ENCODE data around the gene VWA5A. TPM values are rescaled to one million over a fixed set of nuclear protein-coding genes. Genes with fewer than 3 reads are reported as not detected.
A peak's percentile ranks its signal among the peaks of the same experiment; 100 is the strongest.

Gene VWA5A
- polyA plus RNA-seq, 2 of the 4 experiments (the other 2 are of a cell fraction): 0.18 to 1.5 TPM

DNA sequence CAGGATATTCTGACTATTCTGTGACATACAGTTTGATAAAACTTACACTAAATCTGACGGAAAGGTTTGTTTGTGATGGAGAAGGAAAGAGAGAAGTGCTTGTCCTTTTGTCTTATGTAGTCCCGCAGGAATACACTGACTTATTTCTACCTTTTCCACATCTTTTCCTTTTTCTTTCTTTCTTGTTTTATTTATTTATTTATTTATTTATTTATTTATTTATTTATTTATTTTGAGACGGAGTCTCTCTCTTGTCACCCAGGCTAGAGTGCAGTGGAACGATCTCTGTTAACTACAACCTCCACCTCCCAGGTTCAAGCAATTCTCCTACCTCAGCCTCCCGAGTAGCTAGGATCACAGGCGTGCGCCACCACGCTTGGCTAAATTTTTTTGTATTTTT is 43.1 kb upstream of the VWA5A start:
- FAIRE-seq (no peak), ATAC-seq (no peak), DNase-seq (ENCODE audit: low read depth in 1 of 2, low spot score in 1 of 2) (no peak)
- 65% methylated on average over 8 of the region's 8 CpGs for WGBS (ENCODE audit: missing lambda C conversion rate)
- Histone ChIP-seq H3K9me3 (no peaks in the 10 kb centered on the region), H3K4me2 (no peak overlapping the region), H3K4me1 (no peaks in the 10 kb centered on the region), H3K27ac (no peak overlapping the region), H3K4me3 (no peak overlapping the region)
- ChIA-PET CTCF (interaction anchor here (0.8 to 1.4 kb wide), 13 partner anchors 8 to 514 kb away, joined by 3 to 5 read pairs (median 4); no protein-coding TSS in a partner anchor), POLR2A (interaction anchor here (0.7 kb wide), 1 partner anchor 333 kb away, joined by 3 read pairs; no protein-coding TSS in a partner anchor)
- no peak for TF ChIP-seq GATA3 (IDR thresholded peaks at IDR 0.05; ENCODE audit: borderline replicate concordance)
- no peak for TF ChIP-seq CHD4 (IDR thresholded peaks at IDR 0.05; ENCODE audit: borderline replicate concordance)
- peak; percentile 76 for TF ChIP-seq ZC3H11A (IDR thresholded peaks at IDR 0.05)

DNA sequence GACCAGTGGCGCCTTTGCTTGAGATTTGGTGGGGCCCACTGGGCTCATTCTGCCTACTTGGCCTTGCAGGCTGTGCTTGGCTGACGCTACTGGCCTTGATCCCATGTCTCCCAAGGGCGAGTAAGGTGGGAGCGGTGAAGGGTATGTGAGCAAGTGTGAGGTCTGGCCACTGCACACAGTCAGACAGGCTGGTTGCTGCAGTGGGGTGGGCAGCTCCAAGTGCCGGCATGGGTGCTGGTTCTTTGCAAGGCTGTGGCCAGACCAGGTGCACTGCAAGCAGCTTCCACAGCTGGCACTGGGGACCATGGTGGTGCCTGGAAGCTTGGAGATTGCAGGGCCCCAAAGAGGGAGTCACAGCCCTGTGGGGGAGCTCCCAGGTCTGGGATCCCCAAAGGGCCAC is 40.7 kb upstream of the VWA5A start:
- WGBS (ENCODE audit: missing lambda C conversion rate): 86% methylated on average over 2 of the region's 5 CpGs
- H3K4me3 ChIP-seq: no peak overlapping the region
- H3K27ac ChIP-seq: no peak overlapping the region
- POLR2A ChIA-PET: no interaction called here
- FAIRE-seq (no peak), ATAC-seq (no peak), DNase-seq (ENCODE audit: low read depth in 1 of 2, low spot score in 1 of 2) (no peak)
- TF ChIP-seq FOSL2 (IDR thresholded peaks at IDR 0.05): no peak
- no peak for TF ChIP-seq FOSL2 (CRISPR knock-in tag; IDR thresholded peaks at IDR 0.05)
- no peak for TF ChIP-seq ZFP36 (IDR thresholded peaks at IDR 0.05; ENCODE audit: borderline replicate concordance, partially characterized antibody)
- TF ChIP-seq, protein P1, sequence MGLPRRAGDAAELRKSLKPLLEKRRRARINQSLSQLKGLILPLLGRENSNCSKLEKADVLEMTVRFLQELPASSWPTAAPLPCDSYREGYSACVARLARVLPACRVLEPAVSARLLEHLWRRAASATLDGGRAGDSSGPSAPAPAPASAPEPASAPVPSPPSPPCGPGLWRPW (IDR thresholded peaks at IDR 0.05): no peak
- no peak for TF ChIP-seq HOXB13 (CRISPR knock-in tag; IDR thresholded peaks at IDR 0.05; ENCODE audit: low read depth)
- no peak for TF ChIP-seq EHF (CRISPR knock-in tag; IDR thresholded peaks at IDR 0.05)
- TF ChIP-seq CBX8 (IDR thresholded peaks at IDR 0.05): no peak
- no peak for TF ChIP-seq CEBPB (IDR thresholded peaks at IDR 0.05)
- no peak for TF ChIP-seq NR3C1 (IDR thresholded peaks at IDR 0.05)
- TF ChIP-seq KDM5A (IDR thresholded peaks at IDR 0.05): no peak
- TF ChIP-seq MYC (IDR thresholded peaks at IDR 0.05; ENCODE audit: borderline replicate concordance, low read length): no peak
- TF ChIP-seq TP53 (CRISPR knock-in tag; IDR thresholded peaks at IDR 0.05): no peak
- TF ChIP-seq, protein P2, sequence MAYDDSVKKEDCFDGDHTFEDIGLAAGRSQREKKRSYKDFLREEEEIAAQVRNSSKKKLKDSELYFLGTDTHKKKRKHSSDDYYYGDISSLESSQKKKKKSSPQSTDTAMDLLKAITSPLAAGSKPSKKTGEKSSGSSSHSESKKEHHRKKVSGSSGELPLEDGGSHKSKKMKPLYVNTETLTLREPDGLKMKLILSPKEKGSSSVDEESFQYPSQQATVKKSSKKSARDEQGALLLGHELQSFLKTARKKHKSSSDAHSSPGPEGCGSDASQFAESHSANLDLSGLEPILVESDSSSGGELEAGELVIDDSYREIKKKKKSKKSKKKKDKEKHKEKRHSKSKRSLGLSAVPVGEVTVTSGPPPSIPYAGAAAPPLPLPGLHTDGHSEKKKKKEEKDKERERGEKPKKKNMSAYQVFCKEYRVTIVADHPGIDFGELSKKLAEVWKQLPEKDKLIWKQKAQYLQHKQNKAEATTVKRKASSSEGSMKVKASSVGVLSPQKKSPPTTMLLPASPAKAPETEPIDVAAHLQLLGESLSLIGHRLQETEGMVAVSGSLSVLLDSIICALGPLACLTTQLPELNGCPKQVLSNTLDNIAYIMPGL (CRISPR knock-in tag; IDR thresholded peaks at IDR 0.05; ENCODE audit: borderline replicate concordance): no peak
- no peak for TF ChIP-seq CHD2 (IDR thresholded peaks at IDR 0.05; ENCODE audit: low read length, partially characterized antibody)
- TF ChIP-seq MAZ (IDR thresholded peaks at IDR 0.05; ENCODE audit: borderline replicate concordance, low read depth, low read length): no peak
- TF ChIP-seq, protein P3, sequence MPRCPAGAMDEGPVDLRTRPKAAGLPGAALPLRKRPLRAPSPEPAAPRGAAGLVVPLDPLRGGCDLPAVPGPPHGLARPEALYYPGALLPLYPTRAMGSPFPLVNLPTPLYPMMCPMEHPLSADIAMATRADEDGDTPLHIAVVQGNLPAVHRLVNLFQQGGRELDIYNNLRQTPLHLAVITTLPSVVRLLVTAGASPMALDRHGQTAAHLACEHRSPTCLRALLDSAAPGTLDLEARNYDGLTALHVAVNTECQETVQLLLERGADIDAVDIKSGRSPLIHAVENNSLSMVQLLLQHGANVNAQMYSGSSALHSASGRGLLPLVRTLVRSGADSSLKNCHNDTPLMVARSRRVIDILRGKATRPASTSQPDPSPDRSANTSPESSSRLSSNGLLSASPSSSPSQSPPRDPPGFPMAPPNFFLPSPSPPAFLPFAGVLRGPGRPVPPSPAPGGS (IDR thresholded peaks at IDR 0.05): no peak
- TF ChIP-seq HOXB5 (CRISPR knock-in tag; IDR thresholded peaks at IDR 0.05): no peak
- no peak overlapping the region for H3K4me2 ChIP-seq
- no peaks in the 10 kb centered on the region for H3K9me3 ChIP-seq
- H3K4me1 ChIP-seq: no peaks in the 10 kb centered on the region
- CTCF ChIA-PET: interaction anchor here (1.5 kb wide), 1 partner anchor 120 kb away, joined by 5 read pairs; no protein-coding TSS in a partner anchor

DNA sequence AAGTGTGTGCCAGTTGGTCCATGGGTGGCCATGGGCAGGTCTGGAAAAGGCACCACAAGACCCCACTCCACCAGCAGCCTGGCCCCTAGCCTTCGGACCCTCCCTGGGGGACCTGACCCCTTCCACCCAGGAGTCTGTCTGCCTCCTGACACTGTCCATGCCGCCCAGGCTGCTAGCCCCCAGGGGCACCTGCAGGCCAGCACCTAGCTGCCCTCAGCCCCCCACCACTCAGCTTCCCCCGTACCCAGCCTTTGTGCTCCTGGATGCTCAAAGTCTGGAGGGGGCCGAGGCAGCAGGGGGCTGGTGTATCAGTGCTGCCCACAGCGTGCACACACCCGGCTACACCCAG is 39.8 kb upstream of the VWA5A start:
- no peaks in the 10 kb centered on the region for H3K9me3 ChIP-seq
- H3K4me2 ChIP-seq: peak overlapping the region; percentile 79
- TF ChIP-seq, protein P4, sequence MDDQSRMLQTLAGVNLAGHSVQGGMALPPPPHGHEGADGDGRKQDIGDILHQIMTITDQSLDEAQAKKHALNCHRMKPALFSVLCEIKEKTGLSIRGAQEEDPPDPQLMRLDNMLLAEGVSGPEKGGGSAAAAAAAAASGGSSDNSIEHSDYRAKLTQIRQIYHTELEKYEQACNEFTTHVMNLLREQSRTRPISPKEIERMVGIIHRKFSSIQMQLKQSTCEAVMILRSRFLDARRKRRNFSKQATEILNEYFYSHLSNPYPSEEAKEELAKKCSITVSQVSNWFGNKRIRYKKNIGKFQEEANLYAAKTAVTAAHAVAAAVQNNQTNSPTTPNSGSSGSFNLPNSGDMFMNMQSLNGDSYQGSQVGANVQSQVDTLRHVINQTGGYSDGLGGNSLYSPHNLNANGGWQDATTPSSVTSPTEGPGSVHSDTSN (IDR thresholded peaks at IDR 0.05): no peak
- TF ChIP-seq JUN (IDR thresholded peaks at IDR 0.05) (no peak), HOXB13 (CRISPR knock-in tag; IDR thresholded peaks at IDR 0.05; ENCODE audit: low read depth) (no peak), MAFK (IDR thresholded peaks at IDR 0.05; ENCODE audit: partially characterized antibody) (no peak), NR3C1 (IDR thresholded peaks at IDR 0.05) (no peak), CHD4 (IDR thresholded peaks at IDR 0.05; ENCODE audit: borderline replicate concordance) (no peak), TFCP2L1 (CRISPR knock-in tag; IDR thresholded peaks at IDR 0.05) (no peak), ZFP36 (IDR thresholded peaks at IDR 0.05; ENCODE audit: borderline replicate concordance, partially characterized antibody) (no peak), KDM5A (IDR thresholded peaks at IDR 0.05) (no peak), FOSB (CRISPR knock-in tag; IDR thresholded peaks at IDR 0.05) (no peak), GATA3 (IDR thresholded peaks at IDR 0.05; ENCODE audit: borderline replicate concordance) (no peak), JUNB (IDR thresholded peaks at IDR 0.05) (no peak), ZC3H11A (IDR thresholded peaks at IDR 0.05) (no peak), HOXA7 (CRISPR knock-in tag; IDR thresholded peaks at IDR 0.05) (no peak), SREBF2 (IDR thresholded peaks at IDR 0.05) (no peak)
- TF ChIP-seq, protein P5, sequence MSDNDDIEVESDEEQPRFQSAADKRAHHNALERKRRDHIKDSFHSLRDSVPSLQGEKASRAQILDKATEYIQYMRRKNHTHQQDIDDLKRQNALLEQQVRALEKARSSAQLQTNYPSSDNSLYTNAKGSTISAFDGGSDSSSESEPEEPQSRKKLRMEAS (IDR thresholded peaks at IDR 0.05): no peak
- TF ChIP-seq, protein P3 (IDR thresholded peaks at IDR 0.05): no peak
- no peak for DNase-seq (ENCODE audit: low read depth in 1 of 2, low spot score in 1 of 2)
- no peak overlapping the region for H3K27ac ChIP-seq
- 67% methylated on average over 2 of the region's 6 CpGs for WGBS (ENCODE audit: missing lambda C conversion rate)
- no peak for FAIRE-seq
- CTCF ChIA-PET: interaction anchor here (1.0 to 1.5 kb wide), 2 partner anchors 11 to 119 kb away, joined by 3 to 5 read pairs; no protein-coding TSS in a partner anchor
- H3K4me1 ChIP-seq: no peaks in the 10 kb centered on the region
- POLR2A ChIA-PET: no interaction called here
- H3K4me3 ChIP-seq: no peak overlapping the region; the same call in 2 of the 3 replicates
- no peak; a peak in 3 of 6 replicates for ATAC-seq

All from A549 (cell line).